ENCODE results near the gene PRKAR2A.
"Not testable (repeated sequence)": the region's sequence is repeated elsewhere in the genome, so short reads cannot be mapped to it uniquely, and the experiment has no call there.

Gene PRKAR2A

GRCh38 chr3:48837163-48837562, 10.5 kb downstream of the PRKAR2A start:
- DNase-seq (ENCODE audit: low read depth in 2 of 3, low spot score in 1 of 3) = no peak

GRCh38 chr3:48835650-48836366, 11.9 kb downstream of the PRKAR2A start:
- DNase-seq (ENCODE audit: low read depth in 2 of 3, low spot score in 1 of 3) = no peak

GRCh38 chr3:48832684-48833083, 15.0 kb downstream of the PRKAR2A start:
- DNase-seq (ENCODE audit: low read depth in 2 of 3, low spot score in 1 of 3) = no peak

- no peak for DNase-seq (ENCODE audit: low read depth in 2 of 3, low spot score in 1 of 3)
These were observed 17.0 kb downstream of the PRKAR2A start for GRCh38 chr3:48830715-48831114.

GRCh38 chr3:48829525-48829924, 18.1 kb downstream of the PRKAR2A start:
- DNase-seq (ENCODE audit: low read depth in 2 of 3, low spot score in 1 of 3) = not testable (repeated sequence)

- not testable (repeated sequence) for DNase-seq (ENCODE audit: low read depth in 2 of 3, low spot score in 1 of 3)
These were observed 19.8 kb downstream of the PRKAR2A start for GRCh38 chr3:48827874-48828273.

GRCh38 chr3:48826451-48826850, 21.2 kb downstream of the PRKAR2A start:
- no peak for DNase-seq (ENCODE audit: low read depth in 2 of 3, low spot score in 1 of 3)

GRCh38 chr3:48820612-48821324, 26.9 kb downstream of the PRKAR2A start:
- DNase-seq (ENCODE audit: low read depth in 2 of 3, low spot score in 1 of 3) = no peak

GRCh38 chr3:48819234-48820221, 28.1 kb downstream of the PRKAR2A start:
- no peak for DNase-seq (ENCODE audit: low read depth in 2 of 3, low spot score in 1 of 3)

GRCh38 chr3:48811524-48811923, 36.1 kb downstream of the PRKAR2A start:
- DNase-seq (ENCODE audit: low read depth in 2 of 3, low spot score in 1 of 3) = no peak

GRCh38 chr3:48804930-48805329, 42.7 kb downstream of the PRKAR2A start:
- no peak for DNase-seq (ENCODE audit: low read depth in 2 of 3, low spot score in 1 of 3)

GRCh38 chr3:48800831-48801230, 46.8 kb downstream of the PRKAR2A start:
- not testable (repeated sequence) for DNase-seq (ENCODE audit: low read depth in 2 of 3, low spot score in 1 of 3)

GRCh38 chr3:48798998-48799397, 48.7 kb downstream of the PRKAR2A start:
- DNase-seq (ENCODE audit: low read depth in 2 of 3, low spot score in 1 of 3) = no peak

- no peak for DNase-seq (ENCODE audit: low read depth in 2 of 3, low spot score in 1 of 3)
These were observed 50.0 kb downstream of the PRKAR2A start for GRCh38 chr3:48797626-48798025.

- DNase-seq (ENCODE audit: low read depth in 2 of 3, low spot score in 1 of 3) = no peak
These were observed 51.5 kb downstream of the PRKAR2A start for GRCh38 chr3:48795997-48796732.

- not testable (repeated sequence) for DNase-seq (ENCODE audit: low read depth in 2 of 3, low spot score in 1 of 3)
These were observed 54.2 kb downstream of the PRKAR2A start for GRCh38 chr3:48793484-48793883.

- no peak for DNase-seq (ENCODE audit: low read depth in 2 of 3, low spot score in 1 of 3)
These were observed 58.0 kb downstream of the PRKAR2A start for GRCh38 chr3:48789665-48790064.

GRCh38 chr3:48788544-48789162, 59.0 kb downstream of the PRKAR2A start:
- DNase-seq (ENCODE audit: low read depth in 2 of 3, low spot score in 1 of 3) = no peak

- DNase-seq (ENCODE audit: low read depth in 2 of 3, low spot score in 1 of 3) = no peak
These were observed 63.1 kb downstream of the PRKAR2A start for GRCh38 chr3:48784426-48785120.

- no peak for DNase-seq (ENCODE audit: low read depth in 2 of 3, low spot score in 1 of 3)
These were observed 64.4 kb downstream of the PRKAR2A start for GRCh38 chr3:48783304-48783703.

Measured in stimulated activated CD4-positive, alpha-beta T cell treated with anti-CD3 and anti-CD28 coated beads, Interleukin-12 subunit alpha, Interleukin-12 subunit beta, amount 100 ng/mL, for 48 hours (primary cell).